ENCODE data around the gene UBR7.

GRCh38 chr14:93267149-93267711 lies 60.2 kb downstream of the UBR7 start:
- TF ChIP-seq CTCF (IDR thresholded peaks at IDR 0.05; ENCODE audit: low read length) = no peak
- no peak for TF ChIP-seq EZH2phosphoT487 (IDR thresholded peaks at IDR 0.05; ENCODE audit: low read length)
- no peak for TF ChIP-seq EZH2 (optimal IDR thresholded peaks at IDR 0.05; ENCODE audit: low read depth, low read length)

Measured in MM.1S (cell line).